HuH-7.5 (cell line): ENCODE data around the gene SLC17A4.

Experiments
- DNase-seq: peaks from one replicate; pipeline ENCODE4 v3.0.0; 2011; ENCODE audit warnings: low spot score

Gene SLC17A4

GRCh38 chr6:25749837-25750236 lies 4.7 kb upstream of the SLC17A4 start:
- no peak for DNase-seq

GRCh38 chr6:25750906-25751305 lies 3.6 kb upstream of the SLC17A4 start:
- DNase-seq = no peak

GRCh38 chr6:25753079-25753478 lies 1.5 kb upstream of the SLC17A4 start:
- no peak for DNase-seq

- DNase-seq = no peak
Observed at GRCh38 chr6:25755483-25755882, 941 bp downstream of the SLC17A4 start.

GRCh38 chr6:25756382-25757363 lies 2.1 kb downstream of the SLC17A4 start:
- no peak for DNase-seq

GRCh38 chr6:25757936-25758642 lies 3.5 kb downstream of the SLC17A4 start:
- no peak for DNase-seq

- DNase-seq = no peak
Observed at GRCh38 chr6:25764611-25765010, 10.1 kb downstream of the SLC17A4 start.

- no peak for DNase-seq
Observed at GRCh38 chr6:25768566-25768965, 14.0 kb downstream of the SLC17A4 start.

- DNase-seq = no peak
Observed at GRCh38 chr6:25769983-25770382, 15.4 kb downstream of the SLC17A4 start.

- no peak for DNase-seq
Observed at GRCh38 chr6:25774120-25774715, 19.7 kb downstream of the SLC17A4 start.

- DNase-seq = no peak
Observed at GRCh38 chr6:25777031-25777430, 22.5 kb downstream of the SLC17A4 start.

- no peak for DNase-seq
Observed at GRCh38 chr6:25777856-25778649, 23.5 kb downstream of the SLC17A4 start.

GRCh38 chr6:25781134-25781533 lies 26.6 kb downstream of the SLC17A4 start:
- no peak for DNase-seq

GRCh38 chr6:25787428-25787827 lies 32.9 kb downstream of the SLC17A4 start:
- no peak for DNase-seq

GRCh38 chr6:25788305-25788922 lies 33.9 kb downstream of the SLC17A4 start:
- DNase-seq = peak; percentile 19

GRCh38 chr6:25789475-25789874 lies 34.9 kb downstream of the SLC17A4 start:
- no peak for DNase-seq

- no peak for DNase-seq
Observed at GRCh38 chr6:25792016-25792415, 37.5 kb downstream of the SLC17A4 start.

- DNase-seq = no peak
Observed at GRCh38 chr6:25793970-25794369, 39.4 kb downstream of the SLC17A4 start.

GRCh38 chr6:25794784-25795183 lies 40.2 kb downstream of the SLC17A4 start:
- no peak for DNase-seq

- no peak for DNase-seq
Observed at GRCh38 chr6:25801436-25801835, 46.9 kb downstream of the SLC17A4 start.

GRCh38 chr6:25804804-25805203 lies 50.3 kb downstream of the SLC17A4 start:
- no peak for DNase-seq
